GM10266 (cell line): ENCODE data around the gene KIAA1210.

Experiments
- DNase-seq: peaks from one replicate; pipeline ENCODE4 v3.0.0; 2012; ENCODE audit errors: extremely low spot score
- TF ChIP-seq, protein P1 (sequence below): IDR thresholded peaks from 2 replicates; pipeline ENCODE4 v1.5.1; 2012; ENCODE audit warnings: mild to moderate bottlenecking, low read depth; ENCODE audit not compliant: control insufficient read depth, insufficient read depth; ENCODE audit errors: missing control alignments

The KIAA1210 gene

GRCh38 chrX:119094819-119095218 lies 32.8 kb downstream of the KIAA1210 start:
- DNase-seq: no peak
- TF ChIP-seq, protein P1, sequence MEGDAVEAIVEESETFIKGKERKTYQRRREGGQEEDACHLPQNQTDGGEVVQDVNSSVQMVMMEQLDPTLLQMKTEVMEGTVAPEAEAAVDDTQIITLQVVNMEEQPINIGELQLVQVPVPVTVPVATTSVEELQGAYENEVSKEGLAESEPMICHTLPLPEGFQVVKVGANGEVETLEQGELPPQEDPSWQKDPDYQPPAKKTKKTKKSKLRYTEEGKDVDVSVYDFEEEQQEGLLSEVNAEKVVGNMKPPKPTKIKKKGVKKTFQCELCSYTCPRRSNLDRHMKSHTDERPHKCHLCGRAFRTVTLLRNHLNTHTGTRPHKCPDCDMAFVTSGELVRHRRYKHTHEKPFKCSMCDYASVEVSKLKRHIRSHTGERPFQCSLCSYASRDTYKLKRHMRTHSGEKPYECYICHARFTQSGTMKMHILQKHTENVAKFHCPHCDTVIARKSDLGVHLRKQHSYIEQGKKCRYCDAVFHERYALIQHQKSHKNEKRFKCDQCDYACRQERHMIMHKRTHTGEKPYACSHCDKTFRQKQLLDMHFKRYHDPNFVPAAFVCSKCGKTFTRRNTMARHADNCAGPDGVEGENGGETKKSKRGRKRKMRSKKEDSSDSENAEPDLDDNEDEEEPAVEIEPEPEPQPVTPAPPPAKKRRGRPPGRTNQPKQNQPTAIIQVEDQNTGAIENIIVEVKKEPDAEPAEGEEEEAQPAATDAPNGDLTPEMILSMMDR: no peak

DNA sequence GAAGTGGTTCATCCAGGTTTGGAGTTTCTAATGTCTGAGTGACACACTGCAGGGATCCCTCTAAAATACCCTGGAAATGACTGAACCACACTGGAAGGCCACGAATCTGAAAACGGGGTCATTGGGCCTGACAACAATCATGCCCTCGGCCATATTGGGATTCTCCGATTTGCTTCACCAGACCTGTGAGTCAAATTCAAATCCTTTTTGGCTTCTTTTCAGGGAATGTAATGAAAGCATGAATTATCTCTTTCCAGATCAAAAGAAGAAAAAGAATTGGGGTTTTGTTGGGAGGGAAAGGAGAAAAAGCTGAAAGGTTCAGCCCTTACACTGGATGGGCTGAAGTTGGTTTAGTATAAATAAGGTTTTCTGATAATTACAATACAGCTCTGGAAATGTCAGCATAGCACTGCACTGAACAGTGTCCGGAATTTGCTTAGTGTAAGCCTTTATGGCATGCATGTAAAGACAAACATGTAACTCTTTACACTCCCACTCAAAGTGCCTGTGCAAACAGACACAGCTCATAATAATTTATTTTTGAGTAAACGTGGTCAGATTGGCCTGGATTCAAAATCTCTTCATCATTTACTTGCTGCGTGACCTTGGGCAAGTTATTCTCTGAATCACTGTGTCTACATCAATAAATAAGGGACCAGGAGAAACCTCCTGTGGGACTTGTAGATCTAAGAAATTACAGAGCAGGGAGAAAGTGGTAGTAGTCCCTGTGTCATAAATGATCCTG lies 33.4 kb downstream of the KIAA1210 start:
- TF ChIP-seq, protein P1: no peak

GRCh38 chrX:119090627-119091026 lies 37.0 kb downstream of the KIAA1210 start:
- TF ChIP-seq, protein P1: no peak
- no peak for DNase-seq

More for the DNA sequence above, 33.4 kb downstream of the KIAA1210 start:
- no peak for DNase-seq

- DNase-seq: no peak
- TF ChIP-seq, protein P1: no peak
Measured at GRCh38 chrX:119089619-119090018, 38.0 kb downstream of the KIAA1210 start.

GRCh38 chrX:119087121-119087520 lies 40.5 kb downstream of the KIAA1210 start:
- no peak for DNase-seq
- TF ChIP-seq, protein P1: no peak

DNA sequence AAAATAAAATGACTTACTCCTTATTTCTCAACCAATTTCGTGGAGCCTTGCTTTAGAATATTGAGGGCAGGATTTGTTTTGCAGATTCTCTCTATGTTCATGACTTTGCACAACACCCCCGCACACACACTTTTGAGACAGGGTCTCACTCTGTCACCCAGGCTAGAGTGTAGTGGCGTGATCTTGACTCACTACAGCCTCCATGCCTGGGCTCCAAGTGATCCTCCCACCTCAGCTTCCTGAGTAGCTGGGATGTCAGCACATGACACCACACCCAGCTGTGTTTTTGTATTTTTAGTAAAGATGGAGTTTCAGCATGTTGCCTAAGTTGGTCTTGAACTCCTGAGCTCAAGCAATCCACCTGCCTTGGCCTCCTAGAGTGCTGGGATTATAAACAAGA lies 42.8 kb downstream of the KIAA1210 start:
- TF ChIP-seq, protein P1: no peak

DNA sequence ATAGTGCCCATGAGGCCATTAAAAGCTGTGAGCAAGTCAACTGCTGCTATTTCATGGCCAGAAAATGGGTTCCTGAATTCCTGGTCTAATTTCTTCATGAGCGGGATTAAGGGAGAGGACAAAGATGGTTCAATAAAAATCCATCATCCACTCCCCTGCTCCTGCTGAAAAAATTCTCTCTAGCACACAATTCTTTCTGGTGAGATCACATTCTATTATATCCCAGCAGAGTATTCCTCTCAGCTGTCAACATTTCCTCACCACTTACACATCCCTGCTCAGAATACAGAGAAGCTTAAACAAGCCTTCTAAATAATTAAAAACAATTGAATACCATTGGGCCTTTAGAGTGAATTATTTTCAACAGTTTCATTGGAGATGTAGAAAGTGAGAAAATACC lies 45.3 kb downstream of the KIAA1210 start:
- TF ChIP-seq, protein P1: no peak
- DNase-seq: no peak

More for the DNA sequence above, 42.8 kb downstream of the KIAA1210 start:
- DNase-seq: no peak
